HEK293 (cell line): ENCODE results near the gene KANSL1.

Source experiments
- BCL11B ChIP-seq: fragments of 450-650 bp; formaldehyde crosslinking; IDR thresholded peaks from 2 replicates; pipeline ENCODE4 v1.5.1; 2016; ENCODE audit warnings: low read depth, missing biosample characterization, missing genetic modification characterization
- EGR2 ChIP-seq: fragments of 450-650 bp; formaldehyde crosslinking; IDR thresholded peaks from 2 replicates; pipeline ENCODE4 v1.5.1; 2016; ENCODE audit warnings: low read depth, missing biosample characterization, missing genetic modification characterization
- FEZF1 ChIP-seq: fragments of 450-650 bp; formaldehyde crosslinking; IDR thresholded peaks from 2 replicates; pipeline ENCODE4 v1.5.1; 2016; ENCODE audit warnings: missing biosample characterization, missing genetic modification characterization
- GLIS1 ChIP-seq: fragments of 450-650 bp; formaldehyde crosslinking; IDR thresholded peaks from 2 replicates; pipeline ENCODE4 v1.5.1; 2016; ENCODE audit warnings: missing biosample characterization, missing genetic modification characterization
- IKZF3 ChIP-seq: fragments of 450-650 bp; IDR thresholded peaks from 2 replicates; pipeline ENCODE4 v1.5.0; 2018; ENCODE audit warnings: missing biosample characterization, mild to moderate bottlenecking, missing genetic modification characterization, moderate library complexity
- KLF10 ChIP-seq: fragments of 450-650 bp; IDR thresholded peaks from 2 replicates; pipeline ENCODE4 v1.5.1; 2018; ENCODE audit warnings: missing biosample characterization, mild to moderate bottlenecking, missing genetic modification characterization
- KLF16 ChIP-seq: fragments of 450-650 bp; formaldehyde crosslinking; IDR thresholded peaks from 2 replicates; pipeline ENCODE4 v1.5.1; 2017; ENCODE audit warnings: missing biosample characterization, missing genetic modification characterization
- KLF8 ChIP-seq: fragments of 450-650 bp; formaldehyde crosslinking; IDR thresholded peaks from 2 replicates; pipeline ENCODE4 v1.5.1; 2016; ENCODE audit warnings: missing biosample characterization, missing genetic modification characterization
- SP3 ChIP-seq: fragments of 450-650 bp; formaldehyde crosslinking; IDR thresholded peaks from 2 replicates; pipeline ENCODE4 v1.5.1; 2016; ENCODE audit warnings: missing biosample characterization, missing genetic modification characterization
- SP7 ChIP-seq: fragments of 450-650 bp; formaldehyde crosslinking; IDR thresholded peaks from 2 replicates; pipeline ENCODE4 v1.5.1; 2016; ENCODE audit warnings: missing biosample characterization, missing genetic modification characterization
- YY2 ChIP-seq: fragments of 450-650 bp; formaldehyde crosslinking; IDR thresholded peaks from 2 replicates; pipeline ENCODE4 v1.5.1; 2016; ENCODE audit warnings: missing biosample characterization, missing genetic modification characterization
- ZBTB20 ChIP-seq: fragments of 450-650 bp; formaldehyde crosslinking; IDR thresholded peaks from 2 replicates; pipeline ENCODE4 v1.5.1; 2016; ENCODE audit warnings: missing biosample characterization, missing genetic modification characterization
- ZBTB26 ChIP-seq: fragments of 450-650 bp; formaldehyde crosslinking; optimal IDR thresholded peaks from 2 replicates; pipeline ENCODE3; 2016; ENCODE audit warnings: missing biosample characterization, mild to moderate bottlenecking, missing genetic modification characterization
- ZEB2 ChIP-seq: fragments of 450-650 bp; formaldehyde crosslinking; IDR thresholded peaks from 2 replicates; pipeline ENCODE4 v1.5.1; 2016; ENCODE audit warnings: missing biosample characterization, missing genetic modification characterization
- ZIC2 ChIP-seq: fragments of 450-650 bp; formaldehyde crosslinking; IDR thresholded peaks from 2 replicates; pipeline ENCODE4 v1.5.1; 2016; ENCODE audit warnings: missing biosample characterization, missing genetic modification characterization
- ZNF140 ChIP-seq: fragments of 450-650 bp; formaldehyde crosslinking; IDR thresholded peaks from 2 replicates; pipeline ENCODE4 v1.5.1; 2016; ENCODE audit warnings: missing biosample characterization, missing genetic modification characterization
- ZNF18 ChIP-seq: fragments of 450-650 bp; formaldehyde crosslinking; IDR thresholded peaks from 2 replicates; pipeline ENCODE4 v1.5.1; 2016; ENCODE audit warnings: missing biosample characterization, missing genetic modification characterization
- ZNF24 ChIP-seq: fragments of 450-650 bp; formaldehyde crosslinking; IDR thresholded peaks from 2 replicates; pipeline ENCODE4 v1.5.1; 2016; ENCODE audit warnings: missing biosample characterization, missing genetic modification characterization
- ZNF311 ChIP-seq: fragments of 450-650 bp; formaldehyde crosslinking; IDR thresholded peaks from 2 replicates; pipeline ENCODE4 v1.5.1; 2017; ENCODE audit warnings: missing biosample characterization, missing genetic modification characterization, borderline replicate concordance
- ZNF324 ChIP-seq: fragments of 450-650 bp; formaldehyde crosslinking; IDR thresholded peaks from 2 replicates; pipeline ENCODE4 v1.5.1; 2016; ENCODE audit warnings: missing biosample characterization, missing genetic modification characterization
- ZNF335 ChIP-seq: fragments of 450-650 bp; formaldehyde crosslinking; conservative IDR thresholded peaks from 2 replicates; pipeline ENCODE4 v1.5.1; 2016; ENCODE audit warnings: missing biosample characterization, missing genetic modification characterization
- ZNF391 ChIP-seq: fragments of 450-650 bp; formaldehyde crosslinking; IDR thresholded peaks from 2 replicates; pipeline ENCODE4 v1.5.1; 2016; ENCODE audit warnings: low read depth, missing biosample characterization, missing genetic modification characterization, borderline replicate concordance
- ZNF394 ChIP-seq: fragments of 450-650 bp; formaldehyde crosslinking; IDR thresholded peaks from 2 replicates; pipeline ENCODE4 v1.5.1; 2016; ENCODE audit warnings: missing biosample characterization, missing genetic modification characterization, mild to moderate bottlenecking, moderate library complexity, borderline replicate concordance
- ZNF501 ChIP-seq: fragments of 450-650 bp; formaldehyde crosslinking; IDR thresholded peaks from 2 replicates; pipeline ENCODE4 v1.5.1; 2016; ENCODE audit warnings: missing biosample characterization, missing genetic modification characterization
- ZNF571 ChIP-seq: fragments of 450-650 bp; formaldehyde crosslinking; IDR thresholded peaks from 2 replicates; pipeline ENCODE4 v1.5.0; 2017; ENCODE audit warnings: missing biosample characterization, missing genetic modification characterization
- ZNF629 ChIP-seq: fragments of 450-650 bp; formaldehyde crosslinking; IDR thresholded peaks from 2 replicates; pipeline ENCODE4 v1.5.1; 2017; ENCODE audit warnings: missing biosample characterization, missing genetic modification characterization
- ZNF639 ChIP-seq: fragments of 450-650 bp; formaldehyde crosslinking; IDR thresholded peaks from 2 replicates; pipeline ENCODE4 v1.5.1; 2016; ENCODE audit warnings: missing biosample characterization, missing genetic modification characterization
- ZNF76 ChIP-seq: fragments of 450-650 bp; formaldehyde crosslinking; IDR thresholded peaks from 2 replicates; pipeline ENCODE4; 2016; ENCODE audit warnings: low read depth, missing biosample characterization, missing genetic modification characterization, borderline replicate concordance
- TF ChIP-seq, protein P1 (sequence below): fragments of 450-650 bp; formaldehyde crosslinking; IDR thresholded peaks from 2 replicates; pipeline ENCODE4 v1.5.1; 2016; ENCODE audit warnings: missing biosample characterization, missing genetic modification characterization
- TF ChIP-seq, protein P2 (sequence below): fragments of 450-650 bp; formaldehyde crosslinking; IDR thresholded peaks from 2 replicates; pipeline ENCODE4 v1.5.1; 2016; ENCODE audit warnings: missing biosample characterization, missing genetic modification characterization

KANSL1 gene

GRCh38 chr17:46192439-46193150 lies 634 bp downstream of the KANSL1 start (continued):
- TF ChIP-seq, protein P1, sequence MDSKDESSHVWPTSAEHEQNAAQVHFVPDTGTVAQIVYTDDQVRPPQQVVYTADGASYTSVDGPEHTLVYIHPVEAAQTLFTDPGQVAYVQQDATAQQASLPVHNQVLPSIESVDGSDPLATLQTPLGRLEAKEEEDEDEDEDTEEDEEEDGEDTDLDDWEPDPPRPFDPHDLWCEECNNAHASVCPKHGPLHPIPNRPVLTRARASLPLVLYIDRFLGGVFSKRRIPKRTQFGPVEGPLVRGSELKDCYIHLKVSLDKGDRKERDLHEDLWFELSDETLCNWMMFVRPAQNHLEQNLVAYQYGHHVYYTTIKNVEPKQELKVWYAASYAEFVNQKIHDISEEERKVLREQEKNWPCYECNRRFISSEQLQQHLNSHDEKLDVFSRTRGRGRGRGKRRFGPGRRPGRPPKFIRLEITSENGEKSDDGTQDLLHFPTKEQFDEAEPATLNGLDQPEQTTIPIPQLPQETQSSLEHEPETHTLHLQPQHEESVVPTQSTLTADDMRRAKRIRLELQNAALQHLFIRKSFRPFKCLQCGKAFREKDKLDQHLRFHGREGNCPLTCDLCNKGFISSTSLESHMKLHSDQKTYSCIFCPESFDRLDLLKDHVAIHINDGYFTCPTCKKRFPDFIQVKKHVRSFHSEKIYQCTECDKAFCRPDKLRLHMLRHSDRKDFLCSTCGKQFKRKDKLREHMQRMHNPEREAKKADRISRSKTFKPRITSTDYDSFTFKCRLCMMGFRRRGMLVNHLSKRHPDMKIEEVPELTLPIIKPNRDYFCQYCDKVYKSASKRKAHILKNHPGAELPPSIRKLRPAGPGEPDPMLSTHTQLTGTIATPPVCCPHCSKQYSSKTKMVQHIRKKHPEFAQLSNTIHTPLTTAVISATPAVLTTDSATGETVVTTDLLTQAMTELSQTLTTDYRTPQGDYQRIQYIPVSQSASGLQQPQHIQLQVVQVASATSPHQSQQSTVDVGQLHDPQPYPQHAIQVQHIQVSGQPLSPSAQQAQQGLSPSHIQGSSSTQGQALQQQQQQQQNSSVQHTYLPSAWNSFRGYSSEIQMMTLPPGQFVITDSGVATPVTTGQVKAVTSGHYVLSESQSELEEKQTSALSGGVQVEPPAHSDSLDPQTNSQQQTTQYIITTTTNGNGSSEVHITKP = peak; percentile 95
- TF ChIP-seq ZNF391 (tag by site-specific recombination) (peak; percentile 36; the same call in 1 of the 2 replicates), FEZF1 (tag by site-specific recombination) (peak; percentile 56; the same call in 1 of the 2 replicates), ZNF501 (tag by site-specific recombination) (no peak), YY2 (tag by site-specific recombination) (peak; percentile 18; the same call in 1 of the 2 replicates), ZEB2 (tag by site-specific recombination) (peak; percentile 85), ZNF311 (tag by site-specific recombination) (no peak), SP3 (tag by site-specific recombination) (peak; percentile 14; the same call in 1 of the 2 replicates), ZNF76 (tag by site-specific recombination) (0 out of 2 replicates have a peak, but pooled peaks have one; percentile 40), ZNF324 (tag by site-specific recombination) (peak; percentile 89), GLIS1 (peak; percentile 57), ZBTB26 (peak; percentile 49), ZNF571 (tag by site-specific recombination) (no peak), KLF8 (tag by site-specific recombination) (peak; percentile 99), BCL11B (tag by site-specific recombination) (peak; percentile 31; the same call in 1 of the 2 replicates), ZNF24 (0 out of 2 replicates have a peak, but pooled peaks have one; percentile 40), ZNF394 (tag by site-specific recombination) (peak; percentile 97), ZNF629 (tag by site-specific recombination) (0 out of 2 replicates have a peak, but pooled peaks have one; percentile 37), EGR2 (tag by site-specific recombination) (peak; percentile 55), ZIC2 (tag by site-specific recombination) (peak; percentile 70), IKZF3 (tag by site-specific recombination) (peak; percentile 93), ZNF335 (peak; percentile 98), KLF10 (peak; percentile 29), ZNF639 (tag by site-specific recombination) (peak; percentile 73), KLF16 (peak; percentile 63), ZBTB20 (tag by site-specific recombination) (peak; percentile 82; the same call in 1 of the 2 replicates), ZNF140 (peak; percentile 80; the same call in 1 of the 2 replicates), ZNF18 (tag by site-specific recombination) (no peak), SP7 (peak; percentile 76)
- TF ChIP-seq, protein P2, sequence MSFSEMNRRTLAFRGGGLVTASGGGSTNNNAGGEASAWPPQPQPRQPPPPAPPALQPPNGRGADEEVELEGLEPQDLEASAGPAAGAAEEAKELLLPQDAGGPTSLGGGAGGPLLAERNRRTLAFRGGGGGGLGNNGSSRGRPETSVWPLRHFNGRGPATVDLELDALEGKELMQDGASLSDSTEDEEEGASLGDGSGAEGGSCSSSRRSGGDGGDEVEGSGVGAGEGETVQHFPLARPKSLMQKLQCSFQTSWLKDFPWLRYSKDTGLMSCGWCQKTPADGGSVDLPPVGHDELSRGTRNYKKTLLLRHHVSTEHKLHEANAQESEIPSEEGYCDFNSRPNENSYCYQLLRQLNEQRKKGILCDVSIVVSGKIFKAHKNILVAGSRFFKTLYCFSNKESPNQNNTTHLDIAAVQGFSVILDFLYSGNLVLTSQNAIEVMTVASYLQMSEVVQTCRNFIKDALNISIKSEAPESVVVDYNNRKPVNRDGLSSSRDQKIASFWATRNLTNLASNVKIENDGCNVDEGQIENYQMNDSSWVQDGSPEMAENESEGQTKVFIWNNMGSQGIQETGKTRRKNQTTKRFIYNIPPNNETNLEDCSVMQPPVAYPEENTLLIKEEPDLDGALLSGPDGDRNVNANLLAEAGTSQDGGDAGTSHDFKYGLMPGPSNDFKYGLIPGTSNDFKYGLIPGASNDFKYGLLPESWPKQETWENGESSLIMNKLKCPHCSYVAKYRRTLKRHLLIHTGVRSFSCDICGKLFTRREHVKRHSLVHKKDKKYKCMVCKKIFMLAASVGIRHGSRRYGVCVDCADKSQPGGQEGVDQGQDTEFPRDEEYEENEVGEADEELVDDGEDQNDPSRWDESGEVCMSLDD (tag by site-specific recombination) = peak; percentile 79
